ENCODE measurements around the gene LBH.
A peak's percentile ranks its signal among the peaks of the same experiment; 100 is the strongest.

The LBH gene

DNA sequence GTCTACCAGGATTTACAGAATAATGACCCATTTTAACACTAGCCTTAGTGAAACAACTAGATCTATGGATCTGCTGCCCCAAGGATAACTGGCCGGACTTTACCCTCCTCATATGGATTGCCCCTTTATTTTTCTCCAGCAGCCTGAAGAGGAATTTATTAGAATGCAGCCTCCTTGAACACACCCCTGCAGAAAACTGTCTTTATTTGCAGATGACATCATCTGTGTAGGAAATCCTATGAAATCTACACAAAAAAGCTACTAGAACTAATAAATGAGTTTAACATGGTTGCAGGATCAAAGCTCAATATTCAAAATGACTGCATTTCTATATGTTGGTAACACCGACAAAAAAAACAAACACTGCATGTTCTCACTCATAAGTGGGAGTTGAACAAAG lies 29.6 kb downstream of the LBH start:
- peak overlapping the region; percentile 48 for H3K27ac ChIP-seq
- no peak for DNase-seq (ENCODE audit: low read depth, low spot score)
- no peak overlapping the region for H3K9ac ChIP-seq (ENCODE audit: insufficient read length)
- TF ChIP-seq FOXP2 (optimal IDR thresholded peaks at IDR 0.05; ENCODE audit: control extremely low read depth, extremely low read length, insufficient read depth), result no peak
- no peak; the same call in 1 of the 2 replicates for TF ChIP-seq POLR2AphosphoS5 (IDR thresholded peaks at IDR 0.05; ENCODE audit: borderline replicate concordance, low read depth, low read length)
- TF ChIP-seq EZH2 (IDR thresholded peaks at IDR 0.05), result no peak
- H3K9me3 ChIP-seq (ENCODE audit: low read depth, low read length), result no peaks in the 10 kb centered on the region; the same call in 1 of the 2 replicates
- H3K4me3 ChIP-seq, result no peak overlapping the region
- peaks cover 43% of the 10 kb centered on the region for H3K36me3 ChIP-seq (ENCODE audit: insufficient read depth, low read length)

DNA sequence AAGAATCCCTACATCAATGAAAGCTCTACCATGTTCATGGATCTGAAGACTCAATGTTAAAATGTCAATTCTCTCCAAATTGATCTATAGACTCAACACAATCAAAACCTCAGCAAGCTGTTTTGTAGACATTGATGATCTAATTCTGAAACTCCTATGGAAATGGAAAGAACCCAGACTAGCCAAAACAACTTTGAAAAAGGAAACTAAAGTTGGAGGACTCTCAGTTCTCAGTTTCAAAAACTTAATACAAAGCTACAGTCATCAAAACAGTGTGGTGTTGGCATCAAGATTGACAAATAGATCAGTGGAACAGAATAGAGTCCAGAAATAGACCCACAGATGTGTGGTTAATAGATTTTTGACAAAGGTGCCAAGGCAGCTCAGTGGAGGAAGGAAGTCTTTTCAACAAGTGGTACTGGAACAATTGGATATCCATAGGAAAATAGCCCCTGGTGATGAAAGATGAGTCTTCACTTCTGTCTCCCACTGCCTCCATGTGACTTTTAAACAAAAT lies 30.4 kb downstream of the LBH start:
- TF ChIP-seq EZH2 (IDR thresholded peaks at IDR 0.05), result no peak
- peaks cover 35% of the 10 kb centered on the region for H3K36me3 ChIP-seq (ENCODE audit: insufficient read depth, low read length)

DNA sequence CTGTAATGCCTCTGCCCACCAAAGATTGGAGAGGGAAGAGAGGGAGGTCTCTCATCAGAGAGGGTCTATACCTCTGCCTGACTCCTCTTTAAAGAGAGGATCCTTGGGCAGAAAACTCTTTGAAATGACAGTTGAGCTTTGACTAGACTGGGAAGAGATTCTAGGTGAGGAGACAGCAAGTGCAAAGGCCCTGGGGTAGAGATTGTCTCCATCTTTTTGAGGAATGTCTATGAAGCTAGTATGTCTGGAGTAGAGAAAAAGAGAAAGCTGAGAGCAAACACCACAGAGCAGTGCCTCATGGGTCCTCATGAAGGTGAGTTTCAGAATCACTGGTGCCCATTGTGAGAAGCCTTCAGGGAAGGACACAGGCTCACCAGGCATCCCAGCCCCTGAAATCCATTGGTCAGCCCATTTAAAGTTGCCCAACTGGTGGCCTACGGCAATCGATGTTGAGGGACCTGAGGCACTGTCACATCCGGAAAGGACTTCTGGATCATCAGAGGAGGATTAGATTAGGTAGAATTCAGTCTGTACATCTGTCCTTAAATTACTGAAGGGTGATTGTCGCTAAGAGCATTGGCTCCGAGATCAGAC lies 31.5 kb downstream of the LBH start:
- DNase-seq (ENCODE audit: low read depth, low spot score), result no peak
- TF ChIP-seq FOXP2 (optimal IDR thresholded peaks at IDR 0.05; ENCODE audit: control extremely low read depth, extremely low read length, insufficient read depth), result no peak
- TF ChIP-seq POLR2AphosphoS5 (IDR thresholded peaks at IDR 0.05; ENCODE audit: borderline replicate concordance, low read depth, low read length), result no peak
- TF ChIP-seq EZH2 (IDR thresholded peaks at IDR 0.05), result no peak

More for the DNA sequence above, 30.4 kb downstream of the LBH start:
- no peak for DNase-seq (ENCODE audit: low read depth, low spot score)
- Histone ChIP-seq H3K4me3 (no peak overlapping the region), H3K9me3 (ENCODE audit: low read depth, low read length) (no peaks in the 10 kb centered on the region; the same call in 1 of the 2 replicates), H3K27ac (0 out of 2 replicates have a peak overlapping the region, but pooled peaks have one; percentile 46), H3K9ac (ENCODE audit: insufficient read length) (no peak overlapping the region)

DNA sequence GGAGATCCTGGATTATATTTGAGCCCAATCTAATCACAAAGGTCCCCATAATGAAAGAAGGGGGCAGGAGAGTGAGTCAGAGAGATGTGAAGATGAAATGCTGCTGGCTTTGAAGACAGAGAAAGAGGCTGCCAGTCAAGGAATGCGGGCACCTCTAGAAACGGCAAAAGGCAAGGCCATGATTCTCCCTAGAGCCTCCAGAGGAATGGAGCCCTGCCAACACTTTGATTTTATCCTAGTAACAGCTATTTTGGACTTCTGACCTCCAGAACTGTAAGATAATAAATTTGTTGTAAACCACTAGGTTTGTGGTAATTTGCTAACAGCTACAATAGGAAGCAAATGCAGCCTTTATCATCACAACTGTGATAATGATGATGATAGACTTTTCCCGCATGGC lies 32.9 kb downstream of the LBH start:
- Histone ChIP-seq H3K36me3 (ENCODE audit: insufficient read depth, low read length) (peaks cover 10% of the 10 kb centered on the region), H3K9me3 (ENCODE audit: low read depth, low read length) (no peaks in the 10 kb centered on the region; the same call in 1 of the 2 replicates), H3K4me3 (no peak overlapping the region), H3K9ac (ENCODE audit: insufficient read length) (no peak overlapping the region), H3K27ac (0 out of 2 replicates have a peak overlapping the region, but pooled peaks have one; percentile 25)
- TF ChIP-seq EZH2 (IDR thresholded peaks at IDR 0.05) (no peak), POLR2AphosphoS5 (IDR thresholded peaks at IDR 0.05; ENCODE audit: borderline replicate concordance, low read depth, low read length) (no peak), FOXP2 (optimal IDR thresholded peaks at IDR 0.05; ENCODE audit: control extremely low read depth, extremely low read length, insufficient read depth) (no peak)
- no peak for DNase-seq (ENCODE audit: low read depth, low spot score)

More for the DNA sequence above, 31.5 kb downstream of the LBH start:
- Histone ChIP-seq H3K9me3 (ENCODE audit: low read depth, low read length) (no peaks in the 10 kb centered on the region; the same call in 1 of the 2 replicates), H3K4me3 (no peak overlapping the region), H3K27ac (no peak overlapping the region), H3K36me3 (ENCODE audit: insufficient read depth, low read length) (peaks cover 25% of the 10 kb centered on the region), H3K9ac (ENCODE audit: insufficient read length) (no peak overlapping the region)

DNA sequence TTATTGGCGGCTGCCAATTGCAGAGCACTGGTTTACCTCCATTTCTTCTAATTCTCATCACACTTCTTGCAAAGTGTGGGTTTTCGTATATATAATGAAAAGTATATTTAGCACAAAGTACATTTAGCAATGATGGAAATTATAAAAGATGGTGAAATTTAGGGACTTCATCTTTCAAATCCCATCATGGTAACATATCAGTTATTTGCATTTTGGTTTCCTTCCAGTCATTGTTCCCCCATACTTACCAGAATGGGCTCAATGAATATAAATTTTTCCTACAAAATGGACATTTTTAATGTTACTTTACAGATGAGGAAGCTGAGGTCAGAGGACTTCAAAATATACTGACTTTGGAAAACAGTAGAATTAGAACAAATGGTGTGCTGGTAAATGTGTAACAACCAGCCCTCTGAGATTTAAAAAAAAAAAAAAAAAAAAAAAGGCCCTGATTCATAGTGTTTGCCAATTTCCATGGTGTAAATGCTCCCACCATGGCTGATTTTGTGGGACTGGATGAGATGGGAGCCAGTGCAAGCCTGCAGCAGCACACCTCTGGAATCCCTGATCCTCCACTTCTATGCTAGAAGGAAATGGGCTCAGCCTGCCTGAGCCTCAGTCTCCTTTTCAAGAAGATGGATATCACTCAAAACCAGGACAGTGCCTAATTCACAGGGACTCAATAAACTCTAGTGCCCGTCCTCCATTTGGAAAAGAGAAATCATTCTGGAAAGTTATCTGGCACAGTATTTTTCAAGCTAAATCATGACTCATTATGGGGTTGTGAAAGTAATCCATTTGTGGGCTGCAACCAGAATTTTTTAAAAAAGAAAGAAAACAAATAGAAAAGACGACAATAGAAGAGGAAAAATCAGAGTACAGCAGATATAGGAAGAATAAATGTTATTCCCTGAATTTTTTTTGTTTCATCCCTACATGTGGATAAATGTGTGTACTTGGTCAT lies 34.0 kb downstream of the LBH start:
- H3K27ac ChIP-seq, result no peak overlapping the region
- DNase-seq (ENCODE audit: low read depth, low spot score), result no peak
- no peak overlapping the region for H3K4me3 ChIP-seq
- no peak for TF ChIP-seq FOXP2 (optimal IDR thresholded peaks at IDR 0.05; ENCODE audit: control extremely low read depth, extremely low read length, insufficient read depth)
- no peak overlapping the region for H3K9ac ChIP-seq (ENCODE audit: insufficient read length)
- H3K9me3 ChIP-seq (ENCODE audit: low read depth, low read length), result no peaks in the 10 kb centered on the region; the same call in 1 of the 2 replicates
- no peaks in the 10 kb centered on the region; the same call in 1 of the 2 replicates for H3K36me3 ChIP-seq (ENCODE audit: insufficient read depth, low read length)

DNA sequence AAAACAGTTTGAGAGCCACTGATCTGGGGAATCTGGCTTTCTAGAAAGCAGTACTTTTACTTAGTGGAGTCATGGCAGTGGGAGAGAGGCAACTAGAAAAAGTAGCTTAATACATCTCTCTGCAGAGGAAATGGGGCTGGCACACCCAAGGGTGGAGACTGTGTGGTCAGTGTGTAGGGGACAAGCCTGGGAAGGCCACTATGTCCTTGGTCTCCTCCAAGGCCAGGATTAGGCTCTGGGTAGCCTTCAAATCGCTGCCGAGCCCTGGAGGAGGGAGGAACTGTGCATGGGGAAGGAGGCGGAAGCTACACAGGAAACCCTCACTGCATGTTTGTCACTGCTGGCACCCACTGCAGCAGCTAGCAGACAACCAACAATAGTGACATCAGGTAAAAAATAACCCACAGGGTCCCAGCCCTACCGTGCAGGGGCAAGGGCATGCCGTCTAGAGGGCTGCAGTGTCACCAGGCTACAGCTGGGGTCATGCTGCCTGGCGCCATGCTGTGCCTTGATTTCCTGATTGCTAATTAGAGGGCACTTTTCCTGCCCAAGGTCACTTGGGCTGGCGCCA lies 34.8 kb downstream of the LBH start:
- Histone ChIP-seq H3K27ac (no peak overlapping the region), H3K9me3 (ENCODE audit: low read depth, low read length) (no peaks in the 10 kb centered on the region; the same call in 1 of the 2 replicates), H3K9ac (ENCODE audit: insufficient read length) (no peak overlapping the region), H3K4me3 (no peak overlapping the region), H3K36me3 (ENCODE audit: insufficient read depth, low read length) (no peaks in the 10 kb centered on the region)
- TF ChIP-seq FOXP2 (optimal IDR thresholded peaks at IDR 0.05; ENCODE audit: control extremely low read depth, extremely low read length, insufficient read depth) (no peak), POLR2AphosphoS5 (IDR thresholded peaks at IDR 0.05; ENCODE audit: borderline replicate concordance, low read depth, low read length) (no peak), EZH2 (IDR thresholded peaks at IDR 0.05) (no peak)
- no peak for DNase-seq (ENCODE audit: low read depth, low spot score)

DNA sequence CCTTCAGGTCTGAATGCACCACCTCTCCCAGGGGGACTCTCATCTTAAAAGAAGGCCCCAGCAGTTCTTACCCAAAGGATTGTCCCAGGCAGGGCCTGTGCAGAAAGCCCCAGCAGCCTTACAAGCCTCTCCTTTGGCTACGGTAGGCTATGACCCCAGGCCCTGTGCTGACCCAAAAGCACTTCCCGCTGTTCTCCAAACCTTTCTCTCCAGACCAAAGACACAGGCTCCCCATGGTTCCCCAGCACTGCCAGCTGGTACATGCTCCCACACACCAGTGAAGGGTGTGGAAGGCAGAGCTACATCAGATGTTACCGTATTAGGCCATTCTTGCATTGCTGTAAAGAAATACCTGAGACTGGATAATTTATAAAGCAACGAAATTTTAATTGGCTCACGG lies 35.4 kb downstream of the LBH start:
- no peak for DNase-seq (ENCODE audit: low read depth, low spot score)
- Histone ChIP-seq H3K4me3 (no peak overlapping the region), H3K9ac (ENCODE audit: insufficient read length) (no peak overlapping the region), H3K27ac (no peak overlapping the region), H3K9me3 (ENCODE audit: low read depth, low read length) (no peaks in the 10 kb centered on the region; the same call in 1 of the 2 replicates), H3K36me3 (ENCODE audit: insufficient read depth, low read length) (no peaks in the 10 kb centered on the region)
- TF ChIP-seq FOXP2 (optimal IDR thresholded peaks at IDR 0.05; ENCODE audit: control extremely low read depth, extremely low read length, insufficient read depth) (no peak), POLR2AphosphoS5 (IDR thresholded peaks at IDR 0.05; ENCODE audit: borderline replicate concordance, low read depth, low read length) (no peak), EZH2 (IDR thresholded peaks at IDR 0.05) (no peak)

All from SK-N-MC (cell line).